DMS 273 treated with DMSO at 0.1 percent for 48 hours (cell line): Measurements from ENCODE around the gene ACBD5.
"Not testable (repeated sequence)": the region's sequence is repeated elsewhere in the genome, so short reads cannot be mapped to it uniquely, and the experiment has no call there.

ENCODE experiments used
- DNase-seq: peaks from one replicate; lab custom pipeline; 2025; lab: John Stamatoyannopoulos, UW

Gene ACBD5

GRCh38 chr10:27240212-27241009 lies at the start of gene ACBD5:
TSS of gene ACBD5 (minus strand) at chr10:27240797. CDS start at chr10:27240688, 109 bp downstream.
- peak; percentile 62 for DNase-seq

GRCh38 chr10:27285093-27285492 lies 44.5 kb upstream of the ACBD5 start:
- DNase-seq: no peak

DNA sequence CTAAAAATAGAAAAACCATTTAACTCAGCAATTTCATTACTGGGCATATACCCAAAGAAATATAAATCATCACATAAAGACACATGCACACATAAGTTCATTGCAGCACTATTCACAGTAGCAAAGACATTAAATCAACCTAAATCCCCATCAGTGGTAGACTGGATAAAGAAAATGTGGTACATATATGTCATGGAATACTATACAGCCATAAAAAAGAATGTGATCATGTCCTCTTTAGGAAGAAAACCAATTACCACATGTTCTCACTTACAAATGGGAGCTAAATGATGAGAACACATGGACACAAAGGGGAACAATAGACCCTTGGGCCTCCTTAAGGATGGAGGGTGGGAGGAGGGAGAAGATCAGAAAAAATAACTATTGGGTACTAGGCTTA lies 36.0 kb upstream of the ACBD5 start:
- DNase-seq: no peak

DNA sequence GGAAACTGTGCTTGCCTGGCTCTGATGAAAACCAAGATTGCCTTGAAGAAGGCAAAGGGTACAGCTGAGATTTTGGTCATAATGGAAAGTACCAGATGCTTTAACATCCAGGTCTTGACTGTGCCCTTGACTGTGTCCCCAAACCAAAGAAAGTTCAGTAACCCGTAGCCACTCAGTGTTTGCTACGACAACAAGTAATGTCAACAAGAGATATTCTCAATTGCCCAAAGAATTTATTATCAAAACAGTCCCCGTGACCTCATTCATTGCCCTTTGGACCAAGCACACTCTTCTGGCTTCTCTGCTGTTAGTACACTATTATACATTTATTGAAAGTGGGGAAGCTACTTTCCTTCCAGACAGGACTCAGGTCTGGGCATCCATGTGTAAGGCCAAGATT lies 25.4 kb upstream of the ACBD5 start:
- DNase-seq: not testable (repeated sequence)

DNA sequence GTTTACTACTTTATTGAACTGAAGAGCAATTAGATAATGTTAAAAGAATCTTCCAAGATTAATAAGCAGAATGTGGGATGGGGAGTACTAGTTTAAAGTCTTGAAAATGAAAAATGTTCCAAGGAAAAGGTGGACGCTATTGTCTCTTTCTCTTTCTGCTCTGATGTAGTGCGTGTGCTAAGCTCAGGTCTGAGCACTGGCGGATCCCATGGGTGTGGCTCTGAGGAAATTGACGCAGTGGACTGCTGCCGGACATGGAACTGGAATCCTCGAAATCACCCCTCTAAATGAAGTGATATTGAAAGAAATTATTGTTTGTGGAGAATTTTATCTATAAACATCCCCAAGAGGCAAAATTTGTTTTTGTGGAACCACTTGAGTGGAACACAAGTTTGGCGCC lies 22.2 kb upstream of the ACBD5 start:
- not testable (repeated sequence) for DNase-seq

DNA sequence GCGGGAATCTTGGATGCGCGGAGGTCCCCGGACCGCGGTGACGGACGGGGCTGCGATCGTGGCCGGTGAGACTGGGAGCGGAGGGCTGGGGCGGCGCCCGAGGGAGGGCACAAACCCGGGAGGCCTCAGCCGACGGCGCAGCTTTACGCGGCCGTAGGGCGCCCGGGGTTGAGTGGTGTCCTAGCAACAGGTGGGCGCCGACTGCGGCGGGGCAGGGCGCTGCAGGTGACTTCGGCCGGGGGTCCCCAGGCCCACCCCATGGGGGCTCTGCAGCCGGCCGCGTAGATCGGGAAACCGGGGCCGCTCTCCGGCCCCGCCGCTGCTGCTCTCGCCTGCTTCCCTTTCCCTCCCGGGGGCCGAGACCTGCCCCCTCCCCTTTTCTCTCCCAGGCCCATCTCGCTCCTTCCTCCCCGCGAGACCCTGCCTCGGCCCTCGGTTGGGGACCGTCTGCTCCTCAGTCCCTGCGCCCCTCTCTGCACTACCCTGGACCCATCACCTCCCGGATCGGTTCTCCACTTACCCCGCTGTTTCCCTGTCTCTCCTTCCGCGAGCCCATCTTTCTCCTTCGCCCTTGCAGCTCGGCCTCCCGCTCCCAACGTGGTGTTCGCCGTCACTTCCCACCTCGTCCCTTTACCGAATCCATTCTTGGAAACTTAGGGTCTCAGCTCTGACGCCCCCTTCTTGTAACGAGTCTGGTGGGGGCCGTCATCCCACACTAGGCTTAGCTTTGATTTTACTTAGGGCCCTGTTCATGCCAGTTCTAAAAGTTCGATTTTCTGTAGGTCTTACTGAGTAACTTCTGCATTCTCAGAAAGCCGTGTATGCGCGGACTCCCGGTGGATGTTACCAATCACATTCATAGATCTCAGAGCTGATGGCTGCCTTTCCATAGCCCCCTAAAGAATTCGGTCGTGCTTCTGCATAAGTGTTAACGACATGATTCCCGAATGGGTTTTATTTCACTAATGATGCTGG lies 18.5 kb upstream of the ACBD5 start:
- no peak for DNase-seq

- DNase-seq: no peak
Measured at GRCh38 chr10:27258492-27258837, 17.9 kb upstream of the ACBD5 start.

- no peak for DNase-seq
Measured at GRCh38 chr10:27256299-27257189, 15.9 kb upstream of the ACBD5 start.

DNA sequence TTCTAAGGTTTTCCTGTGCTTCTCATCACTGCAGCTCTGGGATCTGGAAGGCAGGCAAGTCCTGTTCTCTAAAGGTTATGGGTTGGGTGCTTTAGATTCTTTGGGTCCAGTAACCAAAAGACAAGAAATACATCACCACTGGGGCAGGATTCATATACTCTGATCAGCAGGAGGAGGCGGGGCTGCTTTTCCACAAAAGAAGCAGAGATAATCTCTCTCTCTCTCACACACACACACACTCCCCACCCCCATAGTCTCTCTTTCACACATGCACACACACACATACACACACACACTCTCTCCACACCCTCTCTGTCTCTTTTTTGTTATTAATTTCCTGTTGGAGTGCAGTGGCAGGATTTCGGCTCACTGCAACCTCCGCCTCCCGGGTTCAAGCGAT lies 13.0 kb upstream of the ACBD5 start:
- no peak for DNase-seq

- no peak for DNase-seq
Measured at GRCh38 chr10:27252267-27253000, 11.8 kb upstream of the ACBD5 start.

DNA sequence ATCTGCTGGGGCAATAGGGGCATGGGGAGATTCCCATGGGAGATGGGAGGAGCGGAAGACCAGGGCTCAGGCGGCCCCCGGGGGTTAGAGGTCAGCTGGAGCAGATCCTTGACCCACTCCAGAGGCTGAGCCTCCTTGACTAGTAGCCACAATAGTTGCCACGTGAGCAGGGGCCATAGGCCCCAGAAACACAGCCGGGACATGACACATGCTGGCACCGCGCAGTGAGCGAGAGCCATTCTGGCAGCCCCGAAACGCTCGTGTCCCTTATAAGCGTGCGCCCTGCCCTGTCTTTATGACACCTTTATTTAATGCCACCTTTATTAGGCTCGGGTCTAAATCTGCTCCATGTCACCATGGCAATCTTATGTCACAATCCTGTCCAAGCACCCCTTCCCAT lies 11.0 kb upstream of the ACBD5 start:
- no peak for DNase-seq

DNA sequence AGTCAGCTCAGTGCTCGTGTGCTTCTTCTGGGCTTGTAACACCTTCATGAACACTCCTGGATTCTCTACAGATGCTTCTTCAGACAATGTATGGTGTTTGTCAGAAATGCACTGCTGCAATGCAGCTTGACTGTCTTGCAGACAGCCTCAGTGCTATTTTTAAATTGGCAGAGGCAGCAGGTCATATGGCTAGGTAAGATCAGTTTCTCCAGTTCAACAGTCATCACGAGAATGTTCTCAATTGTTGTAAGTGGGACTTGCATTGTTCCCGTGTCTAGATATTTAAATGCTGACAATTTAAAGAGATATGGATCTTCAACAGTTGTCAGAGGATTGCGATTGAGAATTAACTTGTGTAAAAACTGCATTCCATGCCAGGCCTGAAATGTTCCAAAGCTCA lies 7.6 kb upstream of the ACBD5 start:
- DNase-seq: no peak

GRCh38 chr10:27247441-27247840 lies 6.8 kb upstream of the ACBD5 start:
- DNase-seq: no peak

- DNase-seq: no peak
Measured at GRCh38 chr10:27247006-27247405, 6.4 kb upstream of the ACBD5 start.

DNA sequence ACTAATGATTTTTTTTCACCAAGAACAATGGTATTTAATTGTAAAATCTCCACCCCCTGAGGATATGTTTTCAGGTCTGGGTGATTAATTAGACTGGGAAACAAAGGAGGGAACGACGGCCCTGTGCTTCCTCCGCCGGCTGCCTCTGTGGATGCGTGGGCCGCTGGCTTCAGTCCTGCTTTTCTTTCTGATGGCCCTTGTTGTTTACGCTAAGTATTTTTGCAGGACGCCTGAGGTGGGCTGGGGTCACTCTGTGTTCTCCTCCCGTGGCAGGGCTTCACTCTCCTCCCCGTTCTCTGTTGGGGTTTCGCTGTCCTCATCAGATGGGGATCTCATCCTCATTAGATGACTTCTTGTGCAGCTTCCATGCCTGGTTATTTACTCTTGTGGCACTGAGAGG lies 5.2 kb upstream of the ACBD5 start:
- DNase-seq: no peak

- DNase-seq: no peak
Measured at GRCh38 chr10:27244976-27245375, 4.4 kb upstream of the ACBD5 start.

DNA sequence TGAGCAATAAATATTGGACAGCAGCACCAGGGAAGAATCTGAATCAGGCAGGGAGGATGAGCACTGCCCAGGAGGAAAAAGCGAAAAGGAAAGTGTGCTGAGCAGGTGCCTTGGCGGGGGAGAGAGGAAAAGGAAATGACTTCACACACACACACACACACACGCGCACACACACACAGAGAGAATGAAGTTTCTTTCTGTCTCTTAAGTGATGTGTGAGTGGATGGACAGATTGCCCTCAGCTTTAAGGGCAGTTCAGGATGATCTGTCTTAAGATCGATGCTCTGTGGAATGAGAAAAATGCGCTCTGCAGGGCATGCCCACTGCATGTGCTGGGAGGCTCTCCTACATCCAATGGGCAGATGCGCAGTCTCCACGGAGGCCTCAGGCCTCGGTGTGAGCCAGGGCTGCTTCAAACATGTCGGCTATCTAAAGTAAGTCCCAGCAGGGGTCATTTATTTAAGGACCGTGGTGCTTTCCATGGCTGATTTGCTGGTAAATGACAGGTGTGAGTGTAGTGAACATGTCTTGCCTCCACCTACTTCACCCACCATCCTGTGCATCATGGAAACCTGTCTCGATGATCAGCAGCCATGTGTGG lies 2.5 kb upstream of the ACBD5 start:
- DNase-seq: peak; percentile 79

- no peak for DNase-seq
Measured at GRCh38 chr10:27242473-27242950, 1.9 kb upstream of the ACBD5 start.

DNA sequence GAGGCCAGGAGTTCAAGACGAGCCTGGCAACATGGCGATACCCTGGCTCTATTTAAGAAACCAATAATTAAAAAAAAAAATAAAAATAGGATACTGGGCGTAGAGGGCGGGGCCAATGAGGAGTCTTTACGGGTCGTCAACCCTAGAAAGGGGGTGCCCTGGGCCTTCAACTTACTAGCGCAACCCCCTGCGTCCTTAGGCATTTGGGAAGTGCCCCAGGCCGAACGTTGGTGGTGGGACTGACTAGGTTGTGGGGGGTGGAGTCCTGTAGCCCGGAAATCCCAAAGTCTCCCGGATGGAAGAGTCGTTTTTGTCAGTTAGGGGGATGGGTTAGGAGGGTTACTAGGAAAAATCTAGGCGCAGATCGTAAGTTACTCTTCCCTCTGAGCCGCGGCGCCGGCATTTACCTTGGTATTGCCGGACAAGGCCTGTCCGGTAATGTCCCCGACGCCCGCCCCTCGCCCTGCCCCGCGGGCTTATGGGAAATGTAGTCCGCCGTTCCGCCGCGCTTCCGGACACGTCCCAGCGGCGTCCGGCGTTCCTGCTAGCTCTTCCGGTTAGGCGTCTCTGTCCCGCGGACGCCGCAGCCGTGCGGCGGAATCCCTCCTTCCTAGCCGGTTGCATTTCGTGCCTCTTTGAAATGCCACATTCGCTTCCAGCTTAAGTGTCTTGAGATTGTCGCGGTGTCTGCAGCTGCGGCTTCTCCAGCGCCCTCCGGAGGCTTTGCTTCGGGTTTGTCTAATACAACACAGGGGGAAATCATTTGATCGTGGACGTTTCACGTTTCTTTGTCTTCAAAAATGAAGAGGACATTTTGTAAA lies 1.3 kb upstream of the ACBD5 start:
- DNase-seq: peak; percentile 82
